Colon (tissue), 2 donors: Measurements from ENCODE around the gene SLC12A6.

Experiments used
- FAIRE-seq: peaks from 2 replicates; lab custom pipeline; 2012; peaks lifted over from hg19 to GRCh38; lab: Jason Lieb, UNC
- donor health status: control.
- donor health status: control.

The SLC12A6 gene

DNA sequence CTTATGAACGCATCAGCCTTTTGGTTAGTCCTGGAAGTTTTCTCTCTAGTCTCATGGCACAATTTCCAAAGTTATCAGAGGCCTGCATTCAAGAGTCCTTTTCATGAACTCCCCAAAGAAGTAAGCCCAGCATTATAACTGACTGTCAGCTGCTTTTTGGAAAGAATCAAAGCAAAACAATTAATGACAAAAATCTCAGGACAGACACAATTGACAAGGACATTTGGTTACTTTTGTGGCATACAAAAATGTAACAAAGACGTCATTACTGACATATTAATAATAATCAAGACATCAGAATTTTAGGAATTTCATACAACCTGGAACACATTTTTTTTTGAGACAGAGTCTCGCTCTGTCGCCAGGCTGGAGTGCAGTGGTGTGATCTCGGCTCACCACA lies 148.9 kb downstream of the SLC12A6 start:
- no peak for FAIRE-seq

GRCh38 chr15:34185666-34186065 lies 151.9 kb downstream of the SLC12A6 start:
- FAIRE-seq, result no peak

GRCh38 chr15:34182942-34183341 lies 154.6 kb downstream of the SLC12A6 start:
- FAIRE-seq, result no peak
